Measurements from ENCODE around the gene TNN. TPM values are rescaled to one million over a fixed set of nuclear protein-coding genes. Genes with fewer than 3 reads are reported as not detected.

Gene TNN
- total and polyA plus RNA-seq, 11 donors = 0.03 to 0.59 (median 0.12) TPM; not detected in 3

DNA sequence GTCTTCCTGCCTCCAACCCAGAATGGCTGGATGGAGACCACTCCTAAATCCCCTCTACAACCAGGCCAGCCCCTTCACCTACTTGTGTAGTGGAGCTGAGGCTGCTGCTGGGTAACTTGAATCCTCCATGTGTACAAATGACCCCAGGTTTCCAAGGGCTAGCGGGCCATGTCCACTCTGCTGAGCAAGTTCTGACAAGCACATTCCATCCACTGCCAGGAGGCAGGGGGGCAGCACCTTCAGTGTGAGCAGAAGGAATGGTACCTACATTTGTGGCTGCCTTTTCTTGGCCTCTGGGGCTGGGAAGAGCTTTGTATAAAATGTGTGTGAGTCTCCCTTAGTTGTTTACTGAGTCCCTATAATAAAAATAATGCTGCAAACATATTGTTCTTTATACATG lies 110.4 kb downstream of the TNN start:
- Histone ChIP-seq H3K27ac (no peak overlapping the region), H3K4me3 (no peak overlapping the region), H3K27me3 (no peaks in the 10 kb centered on the region), H3K4me1 (peaks cover 0 to 28% (median 12%) of the 10 kb centered on the region in 12 donors), H3K36me3 (peaks cover 0 to 54% (median 25%) of the 10 kb centered on the region in 9 donors), H3K9me3 (no peaks in the 10 kb centered on the region)
- ATAC-seq (no peak), DNase-seq (no peak)
- WGBS, 4 donors = 91 to 100% (median 97%) methylated on average over 1 of the region's 1 CpG
- TF ChIP-seq, protein P1, sequence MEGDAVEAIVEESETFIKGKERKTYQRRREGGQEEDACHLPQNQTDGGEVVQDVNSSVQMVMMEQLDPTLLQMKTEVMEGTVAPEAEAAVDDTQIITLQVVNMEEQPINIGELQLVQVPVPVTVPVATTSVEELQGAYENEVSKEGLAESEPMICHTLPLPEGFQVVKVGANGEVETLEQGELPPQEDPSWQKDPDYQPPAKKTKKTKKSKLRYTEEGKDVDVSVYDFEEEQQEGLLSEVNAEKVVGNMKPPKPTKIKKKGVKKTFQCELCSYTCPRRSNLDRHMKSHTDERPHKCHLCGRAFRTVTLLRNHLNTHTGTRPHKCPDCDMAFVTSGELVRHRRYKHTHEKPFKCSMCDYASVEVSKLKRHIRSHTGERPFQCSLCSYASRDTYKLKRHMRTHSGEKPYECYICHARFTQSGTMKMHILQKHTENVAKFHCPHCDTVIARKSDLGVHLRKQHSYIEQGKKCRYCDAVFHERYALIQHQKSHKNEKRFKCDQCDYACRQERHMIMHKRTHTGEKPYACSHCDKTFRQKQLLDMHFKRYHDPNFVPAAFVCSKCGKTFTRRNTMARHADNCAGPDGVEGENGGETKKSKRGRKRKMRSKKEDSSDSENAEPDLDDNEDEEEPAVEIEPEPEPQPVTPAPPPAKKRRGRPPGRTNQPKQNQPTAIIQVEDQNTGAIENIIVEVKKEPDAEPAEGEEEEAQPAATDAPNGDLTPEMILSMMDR (IDR thresholded peaks at IDR 0.05) = no peak
- TF ChIP-seq POLR2A (IDR thresholded peaks at IDR 0.05) = no peak
- intact Hi-C loops (cut with DNase I) = no loop called here

DNA sequence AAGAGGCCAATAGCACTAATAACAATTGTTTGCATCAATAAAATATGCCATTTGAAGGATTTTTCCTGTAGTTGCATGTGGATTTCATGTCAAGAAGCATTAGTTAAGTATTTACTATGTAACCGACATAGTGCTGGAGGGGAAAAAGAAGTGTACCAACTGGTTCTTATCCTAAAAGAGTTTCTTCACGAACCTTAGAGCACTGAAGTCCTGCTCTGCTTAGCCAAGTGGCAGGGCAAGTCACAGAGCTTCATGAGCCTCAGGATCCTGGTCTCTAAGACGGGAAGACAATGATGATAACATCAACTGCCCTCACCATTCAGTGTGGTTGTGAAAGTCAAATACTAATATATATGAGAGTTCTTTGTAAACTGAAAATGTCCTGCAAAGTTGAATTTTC lies 110.8 kb downstream of the TNN start:
- Histone ChIP-seq H3K27ac (no peak overlapping the region), H3K9me3 (no peaks in the 10 kb centered on the region), H3K4me3 (no peak overlapping the region), H3K27me3 (no peaks in the 10 kb centered on the region), H3K36me3 (peaks cover 0 to 54% (median 25%) of the 10 kb centered on the region in 9 donors), H3K4me1 (peaks cover 0 to 31% (median 12%) of the 10 kb centered on the region in 12 donors)
- 91 to 97% (median 92%) methylated on average over 3 of the region's 3 CpGs for WGBS, 4 donors
- DNase-seq (no peak), ATAC-seq (no peak)
- intact Hi-C loops (cut with DNase I) = no loop called here
- TF ChIP-seq, protein P1 (IDR thresholded peaks at IDR 0.05) = no peak
- no peak for TF ChIP-seq POLR2A (IDR thresholded peaks at IDR 0.05)

DNA sequence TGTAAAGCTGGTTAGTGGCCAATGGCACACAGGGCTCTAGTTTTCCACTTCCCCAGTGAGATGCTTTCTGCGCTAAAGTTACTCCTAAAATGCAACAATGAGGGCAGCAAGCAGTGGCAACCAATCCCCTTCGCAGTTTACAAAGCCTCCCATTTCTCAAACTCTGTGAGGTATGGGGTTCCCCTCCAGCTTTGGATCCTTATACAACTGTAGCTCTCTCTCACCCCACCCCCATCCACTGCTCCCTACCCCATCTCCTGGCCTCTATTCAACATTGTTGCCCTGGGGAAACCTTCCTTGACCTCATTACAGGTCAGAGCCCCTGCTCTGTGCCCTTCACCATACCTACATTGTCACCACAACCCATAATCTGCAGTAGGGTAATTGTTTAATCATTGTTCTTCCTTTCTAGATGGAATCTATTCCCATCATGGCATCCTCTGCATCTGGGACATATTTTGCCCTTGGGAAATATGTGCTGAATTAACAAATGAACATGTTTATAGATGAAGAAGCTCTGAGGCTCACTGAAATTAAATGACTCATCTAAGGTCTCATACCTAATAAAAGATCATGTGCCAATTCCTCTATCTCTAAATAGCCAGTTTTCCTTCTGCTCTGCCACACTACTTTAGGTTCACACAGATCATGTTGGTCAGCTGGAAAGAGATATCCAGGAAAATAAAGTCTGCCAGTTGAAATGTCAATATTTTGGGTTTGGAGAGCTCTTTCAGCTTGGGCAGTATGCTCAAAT lies 112.4 kb downstream of the TNN start:
- intact Hi-C loops (cut with DNase I) = no loop called here
- H3K27me3 ChIP-seq = no peaks in the 10 kb centered on the region
- WGBS, 4 donors = 96 to 100% (median 97%) methylated on average over 2 of the region's 2 CpGs
- peaks cover 0 to 57% (median 22%) of the 10 kb centered on the region in 9 donors for H3K36me3 ChIP-seq
- DNase-seq = no peak
- TF ChIP-seq POLR2A (IDR thresholded peaks at IDR 0.05) = no peak
- TF ChIP-seq, protein P1 (IDR thresholded peaks at IDR 0.05) = no peak
- no peaks in the 10 kb centered on the region for H3K9me3 ChIP-seq
- peaks cover 0 to 37% (median 13%) of the 10 kb centered on the region in 12 donors for H3K4me1 ChIP-seq
- H3K4me3 ChIP-seq = no peak overlapping the region
- no peak overlapping the region for H3K27ac ChIP-seq
- no peak for ATAC-seq

DNA sequence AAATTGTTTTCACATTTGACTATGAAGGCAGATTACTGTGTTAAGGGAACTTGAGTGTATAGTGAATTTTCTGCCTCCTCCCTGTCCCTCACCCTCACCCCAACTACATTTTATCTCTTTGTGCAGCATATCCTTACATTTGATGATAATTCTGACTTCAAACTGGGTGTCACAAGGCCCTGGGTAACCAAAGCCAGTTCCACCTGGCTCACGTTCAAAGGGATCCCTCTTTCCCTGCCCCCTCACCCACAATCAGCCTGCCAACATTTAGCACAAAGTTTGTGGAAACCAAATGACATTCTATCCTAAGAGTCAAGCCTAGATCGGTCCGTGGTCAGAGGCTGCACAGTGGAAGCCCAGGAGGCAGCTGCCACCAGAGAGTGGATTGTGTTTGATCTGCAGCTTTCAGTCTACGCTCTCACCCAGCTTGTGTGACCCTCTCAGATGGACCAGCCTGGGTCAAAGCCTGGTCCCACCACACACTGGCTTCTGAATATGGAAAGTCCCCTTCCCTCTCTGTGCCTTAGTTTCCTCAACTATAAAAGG lies 114.6 kb downstream of the TNN start:
- DNase-seq (no peak), ATAC-seq (no peak)
- Histone ChIP-seq H3K9me3 (no peaks in the 10 kb centered on the region), H3K36me3 (peaks cover 0 to 40% (median 7%) of the 10 kb centered on the region in 9 donors), H3K4me3 (no peak overlapping the region), H3K27me3 (no peaks in the 10 kb centered on the region), H3K4me1 (peaks cover 0 to 54% (median 27%) of the 10 kb centered on the region in 12 donors), H3K27ac (no peak overlapping the region)
- WGBS, 4 donors = 89 to 92% (median 90%) methylated on average over 4 of the region's 4 CpGs
- intact Hi-C loops (cut with DNase I) = no loop called here
- TF ChIP-seq POLR2A (IDR thresholded peaks at IDR 0.05) = no peak
- TF ChIP-seq, protein P1 (IDR thresholded peaks at IDR 0.05) = no peak

Data from heart left ventricle (tissue), 16 donors.